T-helper 1 cell treated with Interleukin-12 subunit alpha and Interleukin-12 subunit beta and Interleukin-4 antibody, amounts not matched to agents 30 μg/mL and 1 μg/mL, for 36 hours (primary cell): Measurements from ENCODE around the gene PACS2.

ENCODE experiments used
- H3K27ac Mint-ChIP-seq: one replicate; pipeline ENCODE4 v1.8.0; 2021; ENCODE audit warnings: mild to moderate bottlenecking, mixed read lengths
- H3K27me3 Mint-ChIP-seq: one replicate; pipeline ENCODE4 v1.8.0; 2021; ENCODE audit warnings: low read depth, mixed read lengths
- H3K36me3 Mint-ChIP-seq: one replicate; pipeline ENCODE4 v1.8.0; 2021; ENCODE audit warnings: low read depth, mixed read lengths
- H3K4me1 Mint-ChIP-seq: one replicate; pipeline ENCODE4 v1.8.0; 2021; ENCODE audit warnings: low read depth, mixed read lengths
- H3K4me3 Mint-ChIP-seq: one replicate; pipeline ENCODE4 v1.8.0; 2021; ENCODE audit warnings: mild to moderate bottlenecking, moderate library complexity, mixed read lengths
- H3K9me3 Mint-ChIP-seq: one replicate; pipeline ENCODE4 v1.8.0; 2021; ENCODE audit warnings: mixed read lengths

PACS2 gene

GRCh38 chr14:105445901-105446845 lies 131.6 kb downstream of the PACS2 start:
- peaks cover 3% of the 10 kb centered on the region for H3K36me3 Mint-ChIP-seq
- no peak overlapping the region for H3K27ac Mint-ChIP-seq
- no peaks in the 10 kb centered on the region for H3K27me3 Mint-ChIP-seq
- H3K9me3 Mint-ChIP-seq = no peaks in the 10 kb centered on the region
- H3K4me1 Mint-ChIP-seq = no peaks in the 10 kb centered on the region
- no peak overlapping the region for H3K4me3 Mint-ChIP-seq

GRCh38 chr14:105446971-105447370 lies 132.4 kb downstream of the PACS2 start:
- H3K36me3 Mint-ChIP-seq = peaks cover under 1% of the 10 kb centered on the region
- no peaks in the 10 kb centered on the region for H3K4me1 Mint-ChIP-seq
- no peaks in the 10 kb centered on the region for H3K9me3 Mint-ChIP-seq
- no peak overlapping the region for H3K4me3 Mint-ChIP-seq
- no peaks in the 10 kb centered on the region for H3K27me3 Mint-ChIP-seq
- no peak overlapping the region for H3K27ac Mint-ChIP-seq
